GM21367 (cell line): Measurements from ENCODE around the gene TMEM121.

Experiments
- ATAC-seq: cut with Tn5 transposase; IDR thresholded peaks from one replicate; pipeline ENCODE4 v1.9.1; 2021; ENCODE audit not compliant: unreplicated experiment

TMEM121 gene

GRCh38 chr14:105527381-105527825 is 1.0 kb downstream of the TMEM121 start:
- ATAC-seq, result no peak

GRCh38 chr14:105527826-105528585 is 1.6 kb downstream of the TMEM121 start:
- ATAC-seq, result no peak

- ATAC-seq, result no peak
Measured at GRCh38 chr14:105528586-105529318, 2.4 kb downstream of the TMEM121 start.

- no peak for ATAC-seq
Measured at GRCh38 chr14:105529319-105529568, 2.9 kb downstream of the TMEM121 start.

GRCh38 chr14:105529569-105530284 is 3.3 kb downstream of the TMEM121 start:
- ATAC-seq, result no peak

- no peak for ATAC-seq
Measured at GRCh38 chr14:105530285-105531087, 4.1 kb downstream of the TMEM121 start.

- no peak for ATAC-seq
Measured at GRCh38 chr14:105531088-105531893, 4.9 kb downstream of the TMEM121 start.

GRCh38 chr14:105531894-105532623 is 5.7 kb downstream of the TMEM121 start:
- ATAC-seq, result no peak

- no peak for ATAC-seq
Measured at GRCh38 chr14:105532735-105533141, 6.4 kb downstream of the TMEM121 start.

- no peak for ATAC-seq
Measured at GRCh38 chr14:105533391-105533790, 7.0 kb downstream of the TMEM121 start.

GRCh38 chr14:105533811-105534498 is 7.6 kb downstream of the TMEM121 start:
- ATAC-seq, result no peak

GRCh38 chr14:105534586-105534985 is 8.2 kb downstream of the TMEM121 start:
- no peak for ATAC-seq

GRCh38 chr14:105536051-105536450 is 9.7 kb downstream of the TMEM121 start:
- no peak for ATAC-seq

GRCh38 chr14:105536691-105537579 is 10.6 kb downstream of the TMEM121 start:
- no peak for ATAC-seq

- no peak for ATAC-seq
Measured at GRCh38 chr14:105537580-105538474, 11.4 kb downstream of the TMEM121 start.

GRCh38 chr14:105538481-105539049 is 12.2 kb downstream of the TMEM121 start:
- ATAC-seq, result no peak

GRCh38 chr14:105540811-105541210 is 14.4 kb downstream of the TMEM121 start:
- ATAC-seq, result no peak
